ENCODE data around the gene TMTC1.
"Not testable (repeated sequence)": the region's sequence is repeated elsewhere in the genome, so short reads cannot be mapped to it uniquely, and the experiment has no call there.

The TMTC1 gene

DNA sequence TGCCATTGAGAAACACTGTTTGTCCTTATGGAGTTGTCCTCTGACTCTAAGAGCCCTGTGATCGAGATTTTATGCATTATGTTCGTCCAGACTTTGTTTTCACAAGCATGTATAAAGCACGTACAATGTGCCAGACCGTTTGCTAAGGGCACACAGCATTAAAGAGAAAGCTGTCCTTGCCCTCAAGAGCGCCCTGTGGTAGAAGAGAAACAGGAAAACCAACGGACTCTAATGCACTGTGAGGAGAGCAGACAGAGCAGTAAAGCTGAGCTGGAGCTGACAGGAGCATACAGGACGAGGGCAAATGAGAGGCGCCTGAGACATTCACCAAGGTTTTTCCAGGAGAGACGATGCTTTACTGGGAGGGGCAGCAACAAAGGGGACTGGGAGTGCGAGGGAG is 220.1 kb downstream of the TMTC1 start:
- DNase-seq = no peak

- DNase-seq = no peak
Measured at GRCh38 chr12:29563071-29563470, 220.7 kb downstream of the TMTC1 start.

GRCh38 chr12:29562110-29562804 is 221.5 kb downstream of the TMTC1 start:
- DNase-seq = no peak

DNA sequence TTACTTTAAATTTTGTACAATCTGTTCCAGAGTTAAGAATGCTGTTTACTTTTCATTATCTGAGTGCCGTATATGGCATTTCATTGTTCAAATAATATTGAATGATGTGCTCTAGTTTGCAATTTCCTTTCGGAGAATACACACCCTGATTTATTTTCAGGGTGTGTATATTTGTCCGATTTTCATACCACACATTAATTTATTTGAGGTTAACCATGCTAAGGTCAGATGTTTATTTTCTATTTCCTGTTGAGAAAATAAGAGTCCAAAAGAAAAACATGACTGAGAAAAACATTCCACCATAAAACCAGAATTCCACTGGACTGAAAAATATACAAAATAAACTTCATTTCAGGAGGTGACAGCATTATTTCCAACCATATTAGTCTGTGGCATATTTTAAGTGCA is 222.1 kb downstream of the TMTC1 start:
- no peak for DNase-seq

GRCh38 chr12:29559198-29559597 is 224.5 kb downstream of the TMTC1 start:
- no peak for DNase-seq

DNA sequence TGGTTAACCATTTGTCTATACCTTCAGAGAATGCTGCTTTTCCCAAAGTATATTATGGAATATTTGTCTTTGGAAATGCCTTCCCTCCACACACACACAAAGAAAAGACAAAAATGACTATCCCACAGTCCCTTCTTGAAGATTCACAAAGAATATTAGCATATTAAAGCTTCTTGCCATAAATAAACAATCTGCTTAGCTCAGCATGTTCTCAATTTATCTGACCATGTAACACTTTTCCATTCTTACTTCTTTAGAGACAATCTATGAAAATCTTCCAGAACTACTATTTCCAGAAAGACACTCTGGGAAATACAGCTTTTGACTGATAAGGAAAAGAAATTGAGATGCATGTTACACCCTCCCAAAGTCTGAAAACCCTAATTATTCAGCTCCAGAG is 227.4 kb downstream of the TMTC1 start:
- DNase-seq = no peak

DNA sequence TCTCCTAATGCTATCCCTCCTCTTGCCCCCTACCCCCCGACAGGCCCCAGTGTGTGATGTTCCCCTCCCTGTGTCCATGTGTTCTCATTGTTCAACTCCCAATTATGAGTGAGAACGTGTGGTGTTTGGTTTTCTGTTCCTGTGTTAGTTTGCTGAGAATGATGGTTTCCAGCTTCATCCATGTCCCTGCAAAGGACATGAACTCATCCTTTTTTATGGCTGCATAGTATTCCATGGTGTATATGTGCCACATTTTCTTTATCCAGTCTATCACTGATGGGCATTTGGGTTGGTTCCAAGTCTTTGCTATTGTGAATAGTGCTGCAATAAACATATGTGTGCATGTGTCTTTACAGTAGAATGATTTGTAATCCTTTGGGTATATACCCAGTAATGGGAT is 228.3 kb downstream of the TMTC1 start:
- DNase-seq = not testable (repeated sequence)

DNA sequence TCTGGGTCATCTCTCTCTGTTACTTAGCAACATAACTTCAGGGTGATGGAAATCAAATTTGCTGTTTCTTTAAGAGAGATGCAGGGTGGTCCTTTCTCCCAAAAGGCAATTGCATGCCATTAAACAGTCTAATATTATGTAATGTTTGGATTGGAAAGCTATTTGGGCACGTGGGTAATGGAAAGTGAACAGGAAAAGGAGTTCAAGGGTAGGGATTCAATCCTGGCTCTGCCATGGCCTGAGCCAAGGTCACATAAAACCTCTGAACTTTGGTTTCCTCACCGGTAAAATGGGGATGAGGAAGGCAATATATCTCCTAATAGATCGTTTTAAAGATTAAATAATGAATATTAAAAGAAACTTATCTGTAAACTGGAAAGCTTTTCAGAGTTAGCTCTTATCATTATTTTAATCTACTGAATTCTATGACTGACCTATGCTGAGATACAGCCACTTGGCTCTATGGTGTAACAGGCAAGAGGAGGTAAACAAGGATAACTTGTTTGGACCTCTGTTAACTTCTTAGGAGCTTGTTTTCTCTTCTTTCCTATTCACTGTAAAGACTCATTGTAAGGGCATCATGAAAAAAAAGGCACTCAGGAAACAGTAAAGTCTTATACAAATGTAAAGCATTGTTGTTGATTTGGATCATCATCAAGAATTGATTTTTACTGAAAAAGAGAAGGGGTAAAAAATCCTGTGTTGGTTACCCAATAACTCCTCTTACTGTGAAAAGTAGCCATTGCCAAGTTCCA is 230.6 kb downstream of the TMTC1 start:
- DNase-seq = no peak

DNA sequence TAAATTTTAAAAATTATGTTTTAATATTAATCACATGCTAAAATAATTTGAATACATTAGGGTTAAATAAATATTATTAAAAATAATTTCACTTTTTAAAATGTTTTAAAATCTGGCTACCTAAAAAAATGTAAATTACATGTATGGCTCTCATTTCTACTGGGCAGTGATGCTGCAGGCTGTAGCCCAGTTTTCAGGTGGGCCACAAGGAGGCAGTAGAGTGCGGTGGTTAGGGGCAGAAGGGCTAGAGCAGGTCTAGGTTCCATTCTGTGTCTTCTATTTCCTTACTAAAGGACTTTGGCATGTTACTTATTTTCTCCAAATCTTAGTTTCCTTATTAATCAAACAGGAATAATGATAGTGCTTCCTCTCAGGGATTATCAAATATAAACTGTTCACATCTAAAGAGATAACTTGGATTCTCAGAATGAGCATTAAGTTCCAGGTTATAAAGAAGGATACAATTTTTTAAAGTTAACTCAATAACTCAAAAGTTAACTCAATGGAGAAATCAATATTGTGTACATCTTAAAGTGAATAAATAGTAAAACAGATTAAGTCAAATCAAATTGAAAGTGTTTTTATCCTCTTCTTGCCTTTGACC is 231.3 kb downstream of the TMTC1 start:
- DNase-seq = peak; percentile 62

- DNase-seq = no peak
Measured at GRCh38 chr12:29551812-29552211, 231.9 kb downstream of the TMTC1 start.

DNA sequence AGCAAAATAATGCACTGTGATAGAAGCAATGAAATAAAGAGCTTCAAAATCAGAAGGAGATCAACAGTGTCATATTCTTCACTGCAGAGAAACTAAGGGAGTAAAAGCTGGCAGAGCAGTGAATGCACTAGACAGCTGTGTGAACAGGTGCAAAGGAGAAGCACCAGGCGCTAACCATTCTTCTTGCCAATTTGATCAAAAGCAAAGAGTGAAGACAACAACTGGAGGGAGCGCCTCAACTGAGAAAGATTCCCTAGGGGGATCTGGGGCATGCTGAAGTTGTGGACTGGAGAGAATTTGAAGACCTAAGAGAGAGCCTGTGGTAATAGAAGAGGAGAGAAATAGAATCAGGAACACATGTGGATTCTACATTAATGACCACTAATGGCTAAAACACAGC is 235.9 kb downstream of the TMTC1 start:
- DNase-seq = no peak

DNA sequence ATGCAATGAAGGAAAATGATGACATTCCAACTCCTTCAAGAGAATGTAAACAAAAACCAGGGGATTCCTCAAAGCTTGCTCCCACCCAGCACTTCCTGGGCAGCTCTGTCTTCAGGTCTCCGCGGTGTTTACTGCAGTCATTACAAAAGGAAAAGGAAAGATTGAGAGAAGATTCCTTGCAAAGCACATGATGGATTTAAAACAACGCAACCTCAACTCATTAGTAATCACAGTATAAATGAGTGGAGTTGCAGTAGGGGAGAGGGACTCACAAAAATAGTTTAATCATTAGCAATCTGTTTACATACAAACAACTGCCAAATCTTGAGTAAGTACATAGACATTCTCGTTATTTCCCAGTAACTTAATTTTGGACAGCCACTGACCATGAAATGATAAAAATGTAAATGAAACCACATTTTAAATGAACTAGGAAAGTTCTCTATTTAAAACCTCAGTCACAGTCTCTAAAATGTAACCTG is 236.6 kb downstream of the TMTC1 start:
- DNase-seq = no peak

DNA sequence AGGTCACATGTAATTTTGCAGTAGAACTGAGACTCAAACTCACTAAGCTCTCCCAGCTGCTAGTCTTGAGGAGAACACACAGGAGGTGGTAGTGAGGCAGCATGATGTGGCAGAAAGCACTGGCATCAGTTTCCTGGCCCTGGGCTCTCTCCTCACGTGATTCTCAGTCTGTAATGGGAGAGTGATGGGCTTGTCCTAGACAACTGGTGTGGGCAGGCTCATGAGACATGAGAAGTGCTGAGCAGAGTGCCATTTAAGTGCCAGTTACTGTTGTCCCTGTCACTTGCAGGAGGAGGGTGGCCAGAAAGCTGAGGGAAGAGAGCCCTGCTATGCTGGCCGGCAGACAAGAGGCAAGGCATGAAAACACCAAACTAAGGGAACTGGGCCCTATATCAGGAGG is 237.7 kb downstream of the TMTC1 start:
- DNase-seq = no peak

DNA sequence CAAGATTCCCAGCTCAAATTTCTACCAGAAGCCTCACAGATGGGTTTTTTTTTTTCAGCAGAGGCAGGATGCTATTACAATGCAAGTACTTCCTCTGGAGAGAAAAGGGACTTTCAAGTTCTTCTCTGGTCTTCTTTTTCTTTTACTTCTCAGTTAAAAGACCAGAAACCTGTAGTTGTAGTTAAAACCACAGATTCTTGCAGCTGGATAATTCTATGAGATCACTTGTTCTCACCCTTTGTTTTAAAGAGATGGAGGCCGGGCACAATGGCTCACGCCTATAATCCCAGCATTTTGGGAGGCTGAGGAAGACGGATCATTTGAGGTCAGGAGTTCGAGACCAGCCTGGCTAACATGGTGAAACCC is 238.7 kb downstream of the TMTC1 start:
- no peak for DNase-seq

DNA sequence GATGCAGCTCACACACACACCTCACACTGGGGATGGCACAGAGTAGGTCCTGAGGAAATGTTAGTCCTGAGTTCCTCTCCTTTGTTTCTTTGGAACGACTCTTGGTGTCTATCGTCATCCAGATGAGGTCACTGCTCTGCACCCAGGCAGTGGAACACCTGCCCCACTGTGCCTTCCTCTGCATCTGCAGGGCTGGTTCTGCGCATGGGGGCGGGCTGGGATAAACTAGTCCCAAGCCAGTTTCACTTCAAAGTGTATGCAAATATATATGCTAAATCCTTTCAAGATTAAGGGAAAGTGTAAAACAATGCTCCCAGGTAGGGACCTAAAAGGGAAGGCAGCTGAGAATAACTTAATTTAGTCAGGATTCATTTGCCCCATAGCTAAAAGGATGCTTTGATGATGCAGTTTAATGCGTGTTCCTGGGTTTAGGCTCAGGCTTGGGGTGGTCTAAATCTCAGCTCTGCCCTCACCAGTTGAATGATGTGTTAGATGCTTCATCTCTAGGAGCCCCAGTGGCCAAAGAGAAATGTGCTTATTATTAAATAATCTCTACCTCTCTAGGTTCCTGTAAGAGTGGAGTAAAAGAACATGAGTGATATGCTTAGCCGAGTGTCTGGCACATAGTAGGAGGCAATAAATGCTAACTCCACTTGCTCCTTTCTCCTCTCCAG is 239.2 kb downstream of the TMTC1 start:
- no peak for DNase-seq

DNA sequence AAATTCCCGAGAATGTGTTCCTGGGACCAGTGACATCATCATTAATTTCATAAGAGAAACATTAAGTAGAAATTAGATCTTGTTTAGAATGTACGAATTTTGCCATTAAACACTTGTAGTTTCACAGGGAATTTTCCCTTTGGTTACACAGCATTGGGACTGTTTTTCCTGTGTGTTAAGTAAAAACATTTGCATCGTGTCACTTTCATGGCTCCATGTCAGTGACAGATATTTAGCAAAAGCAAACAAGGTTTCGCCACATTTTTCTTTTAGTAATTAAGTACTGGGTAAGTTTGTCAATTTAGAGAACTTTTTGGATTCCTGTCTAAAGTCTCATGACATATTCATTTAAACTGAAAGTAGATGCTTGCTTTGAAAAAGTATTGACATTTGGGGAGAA is 240.7 kb downstream of the TMTC1 start:
- DNase-seq = no peak

- DNase-seq = no peak
Measured at GRCh38 chr12:29537298-29537697, 246.4 kb downstream of the TMTC1 start.

DNA sequence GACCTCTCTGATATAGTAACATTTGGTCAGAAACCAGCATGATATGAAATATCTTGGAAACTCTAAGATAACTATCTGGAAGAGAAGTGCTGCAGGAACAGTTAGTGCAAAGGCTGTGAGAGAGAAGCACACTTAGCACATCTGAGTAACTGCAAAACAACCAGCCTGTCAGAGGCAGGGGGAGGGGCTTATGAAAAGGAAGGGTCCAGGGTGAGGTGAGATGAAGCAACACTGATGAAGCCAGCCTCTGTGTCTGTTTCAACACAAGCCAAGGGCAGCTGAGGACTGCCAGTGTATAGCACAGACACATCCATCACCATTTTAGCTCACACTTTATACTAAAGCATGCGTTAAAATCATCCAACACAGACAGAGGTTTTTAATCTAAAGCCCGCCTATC is 248.8 kb downstream of the TMTC1 start:
- no peak for DNase-seq

GRCh38 chr12:29533815-29534489 is 249.8 kb downstream of the TMTC1 start:
- DNase-seq = no peak

- DNase-seq = no peak
Measured at GRCh38 chr12:29531471-29531870, 252.3 kb downstream of the TMTC1 start.

- DNase-seq = no peak
Measured at GRCh38 chr12:29530436-29530835, 253.3 kb downstream of the TMTC1 start.

- no peak for DNase-seq
Measured at GRCh38 chr12:29528161-29528560, 255.6 kb downstream of the TMTC1 start.

DNA sequence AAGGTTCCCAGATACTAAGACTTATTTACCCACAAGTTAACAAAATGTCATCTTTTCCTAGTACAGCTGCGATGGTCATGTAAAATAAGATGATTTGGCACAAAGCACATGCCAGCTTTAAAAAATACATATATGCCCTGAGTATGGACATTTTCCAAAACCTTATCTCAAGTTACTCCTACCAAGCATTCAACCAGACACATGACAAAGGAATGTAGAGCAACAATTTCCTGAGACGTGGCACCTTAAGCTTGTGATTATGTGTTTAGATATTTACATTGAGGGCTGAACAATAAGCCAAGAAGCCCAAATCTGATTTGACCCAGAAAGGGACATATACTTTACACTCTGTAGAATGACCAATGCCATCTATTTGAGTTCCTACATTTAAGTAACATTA is 261.8 kb downstream of the TMTC1 start:
- DNase-seq = no peak
